Left ventricle myocardium superior (tissue), 1 donor: ENCODE results near the gene ZFP92. TPM values are rescaled to one million over a fixed set of nuclear protein-coding genes. Genes with fewer than 3 reads are reported as not detected.
"Not testable (repeated sequence)": the region's sequence is repeated elsewhere in the genome, so short reads cannot be mapped to it uniquely, and the experiment has no call there.

Experiments used
- ATAC-seq: fragments of 200-7000 bp; cut with Tn5 transposase; one replicate; pipeline ENCODE4 v1.9.1; 2020; ENCODE audit warnings: mild to moderate bottlenecking, moderate library complexity
- DNase-seq: peaks from one replicate; pipeline ENCODE4 v3.0.0-alpha.2; 2020
- intact Hi-C: fragments of 100-400 bp; cut with micrococcal nuclease; formaldehyde crosslinking; loops from one replicate; pipeline ENCODE4 v1.11.0; 2022
- total RNA-seq: library from RNA; stranded (reverse); fragmentation: NEBNext Ultra II Directional; extraction: Animal tissue kit (Norgen Biotek cat#: 25700); gene quantifications from one replicate; pipeline ENCODE4 v1.2.1, GENCODE V29; 2021
- donor health status: DM: no; HTN: yes; CAD: no; lungs with severe emphysema.

ZFP92 gene
- total RNA-seq, 1 donor from 2014 or later, result 0.57 TPM

GRCh38 chrX:153382563-153383482 is 28.4 kb upstream of the ZFP92 start:
- no peak for ATAC-seq
- intact Hi-C loops, result no loop called here
- no peak for DNase-seq

DNA sequence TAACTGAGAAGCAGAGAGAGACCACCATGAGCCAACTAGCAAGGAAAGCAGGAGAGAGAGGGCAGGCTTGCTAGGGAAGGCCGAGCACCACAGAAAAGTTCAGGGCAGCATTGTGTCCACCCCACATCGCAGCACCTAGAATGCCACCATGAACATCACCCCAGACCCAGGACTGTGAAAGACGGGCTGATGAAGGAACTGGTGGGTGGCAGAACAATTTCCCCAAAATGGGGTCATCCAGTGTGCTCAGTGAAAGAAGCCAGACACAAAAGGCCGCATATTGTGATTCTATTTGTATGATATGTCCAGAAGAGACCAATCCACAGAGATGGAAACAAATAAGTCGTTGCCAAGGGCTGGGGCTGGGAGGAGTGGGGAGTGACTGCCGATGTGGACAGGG is 26.9 kb upstream of the ZFP92 start:
- DNase-seq, result no peak
- intact Hi-C loops, result no loop called here

GRCh38 chrX:153384973-153385372 is 26.3 kb upstream of the ZFP92 start:
- ATAC-seq, intact Hi-C loops, DNase-seq: not testable (repeated sequence)

More for the DNA sequence above, 26.9 kb upstream of the ZFP92 start:
- no peak for ATAC-seq

- DNase-seq, result no peak
- intact Hi-C loops, result no loop called here
- no peak for ATAC-seq
Observed at GRCh38 chrX:153386097-153386496, 25.2 kb upstream of the ZFP92 start.

DNA sequence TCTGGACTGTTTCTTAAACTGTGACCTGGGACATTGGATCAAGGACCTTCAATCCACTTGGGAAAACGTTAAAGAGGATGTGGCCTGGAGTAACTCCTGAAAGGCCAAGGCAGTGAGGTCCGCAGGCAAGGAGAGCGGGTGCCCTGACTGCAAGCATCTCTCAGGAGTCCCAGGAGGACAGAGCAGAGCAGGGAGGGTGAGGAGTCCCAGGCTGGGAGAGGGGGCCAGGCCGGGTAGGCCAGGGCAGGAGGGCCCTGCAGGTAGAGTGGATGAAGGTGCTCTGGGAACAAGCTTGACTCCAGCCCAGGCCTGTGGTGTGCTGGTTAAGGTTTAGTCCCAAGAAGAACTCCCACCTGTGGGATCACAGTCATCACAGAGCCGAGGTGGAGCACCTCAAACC is 23.9 kb upstream of the ZFP92 start:
- no peak for DNase-seq
- intact Hi-C loops, result no loop called here
- ATAC-seq, result no peak

- ATAC-seq, result no peak
- intact Hi-C loops, result no loop called here
- DNase-seq, result no peak
Observed at GRCh38 chrX:153387987-153388721, 23.1 kb upstream of the ZFP92 start.

GRCh38 chrX:153388722-153389459 is 22.4 kb upstream of the ZFP92 start:
- ATAC-seq (no peak), DNase-seq (no peak)
- intact Hi-C loops, result no loop called here

- intact Hi-C loops, result not testable (repeated sequence)
Observed at GRCh38 chrX:153389460-153389768, 21.9 kb upstream of the ZFP92 start.

DNA sequence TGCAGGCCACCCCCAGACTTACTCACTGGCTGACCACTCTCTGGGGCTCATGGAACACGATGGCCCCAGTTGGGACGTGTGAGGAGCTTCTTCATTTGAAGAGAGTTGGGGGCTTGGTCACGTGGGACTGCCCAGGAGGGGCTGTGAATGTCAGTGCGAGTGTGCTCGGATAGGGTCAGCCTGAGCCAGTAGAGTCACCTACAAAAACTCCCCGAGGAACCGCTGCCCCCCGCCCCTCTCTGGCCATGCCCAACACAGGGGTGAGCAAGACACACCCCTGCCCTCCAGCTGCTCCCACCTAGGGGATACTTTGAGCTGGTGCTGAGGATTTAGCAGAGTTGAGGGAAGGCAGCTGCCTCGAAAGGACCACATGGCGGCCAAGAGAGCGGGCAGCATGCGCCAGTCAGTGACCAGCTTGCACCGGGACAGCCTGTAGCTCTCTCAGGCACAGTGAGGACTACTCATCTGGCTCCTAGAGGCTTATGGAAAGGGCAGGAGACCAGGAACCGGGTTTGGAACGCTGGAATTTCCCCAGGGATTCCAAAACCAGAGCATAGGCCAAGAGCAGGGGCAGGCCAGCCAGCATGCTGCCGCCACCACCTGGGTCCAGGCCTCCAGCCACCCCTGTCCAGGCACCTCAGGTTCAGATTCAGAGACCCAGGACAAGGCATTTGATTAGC is 18.5 kb upstream of the ZFP92 start:
- intact Hi-C loops, result no loop called here
- DNase-seq (no peak), ATAC-seq (no peak)

More at GRCh38 chrX:153389460-153389768, 21.9 kb upstream of the ZFP92 start:
- not testable (repeated sequence) for DNase-seq, ATAC-seq

- intact Hi-C loops, result no loop called here
Observed at GRCh38 chrX:153394612-153395011, 16.7 kb upstream of the ZFP92 start.

DNA sequence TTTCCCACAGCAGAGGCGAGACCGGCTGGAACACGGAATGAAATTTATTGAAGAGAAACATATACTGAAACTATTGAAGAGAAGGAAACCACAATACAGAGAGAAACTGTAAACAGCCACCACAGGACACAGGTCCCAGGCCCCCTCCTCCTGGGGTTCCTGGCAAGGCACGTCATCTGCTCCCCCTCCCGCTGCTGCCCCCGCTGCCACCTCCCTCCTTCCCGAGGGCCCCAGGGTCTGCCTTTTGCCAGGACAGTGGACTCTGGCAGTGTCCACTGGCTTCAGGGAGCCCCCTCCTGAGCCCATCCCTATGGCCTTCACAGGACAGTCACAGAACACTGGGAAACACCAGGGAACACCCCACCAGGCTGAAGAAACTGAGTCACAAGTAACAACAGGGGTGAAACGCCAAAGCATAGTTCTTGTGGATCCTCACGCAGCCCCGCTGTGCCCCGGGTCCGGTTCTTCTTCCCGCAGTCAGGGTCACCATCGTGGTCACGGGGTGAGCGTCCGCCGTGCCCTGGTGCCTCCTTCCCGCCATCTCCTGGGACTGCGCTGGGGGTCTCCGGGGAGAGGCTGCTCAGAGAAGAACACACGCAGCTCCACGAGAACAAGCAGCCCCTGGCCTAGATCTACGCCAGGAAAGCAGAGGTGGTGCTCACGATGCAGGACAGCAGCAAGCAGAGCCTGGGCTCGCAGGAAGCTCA is 15.5 kb upstream of the ZFP92 start:
- DNase-seq, result no peak
- intact Hi-C loops, result no loop called here
- ATAC-seq, result no peak

More at GRCh38 chrX:153394612-153395011, 16.7 kb upstream of the ZFP92 start:
- DNase-seq (no peak), ATAC-seq (no peak)

- intact Hi-C loops, result no loop called here
- no peak for ATAC-seq
- no peak for DNase-seq
Observed at GRCh38 chrX:153396320-153397195, 14.7 kb upstream of the ZFP92 start.

GRCh38 chrX:153397256-153397960 is 13.9 kb upstream of the ZFP92 start:
- ATAC-seq (no peak), DNase-seq (no peak)
- intact Hi-C loops, result no loop called here

DNA sequence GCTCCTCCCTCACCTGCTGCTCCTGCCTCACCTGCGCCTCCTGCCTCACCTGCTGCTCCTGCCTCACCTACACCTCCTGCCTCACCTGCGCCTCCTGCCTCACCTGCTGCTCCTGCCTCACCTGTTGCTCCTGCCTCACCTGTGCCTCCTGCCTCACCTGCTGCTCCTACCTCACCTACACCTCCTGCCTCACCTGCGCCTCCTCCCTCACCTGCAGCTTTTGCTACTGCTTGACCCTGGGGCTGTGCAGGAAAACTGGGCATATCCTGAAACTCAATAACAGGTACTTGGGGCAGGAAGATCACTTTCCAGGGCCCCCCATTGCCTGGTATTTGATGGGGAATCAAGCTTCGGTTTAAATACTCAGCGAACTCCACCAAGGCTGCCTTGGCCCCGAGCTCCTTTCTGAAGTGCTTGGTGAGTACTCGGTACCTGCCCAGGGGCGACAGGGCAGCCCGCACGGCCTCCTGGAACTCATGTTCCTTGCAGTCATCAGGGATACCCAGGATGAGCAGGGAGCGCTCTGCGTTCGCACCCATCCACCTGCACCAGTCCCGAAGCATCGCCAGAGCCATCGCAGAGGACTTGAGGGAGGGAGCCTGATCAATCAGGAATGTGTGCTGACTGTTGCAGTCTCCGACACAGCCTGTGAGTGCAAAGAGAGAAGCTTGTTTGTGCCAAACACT is 12.9 kb upstream of the ZFP92 start:
- DNase-seq, result no peak
- no peak for ATAC-seq
- intact Hi-C loops, result no loop called here

- DNase-seq, result peak; percentile 65
- ATAC-seq, result peak; percentile 33
Observed at GRCh38 chrX:153400146-153401132, 10.8 kb upstream of the ZFP92 start.

More at GRCh38 chrX:153400146-153401132, 10.8 kb upstream of the ZFP92 start:
- intact Hi-C loops, result no loop called here
